Esophagus squamous epithelium (tissue), 5 donors: ENCODE results near the gene VWA3A. TPM values are rescaled to one million over a fixed set of nuclear protein-coding genes. Genes with fewer than 3 reads are reported as not detected.

ENCODE experiments used
- DNase-seq: peaks from one replicate; lab custom pipeline; 2025; lab: John Stamatoyannopoulos, UW
- H3K27ac ChIP-seq, 4 donors: fragments of 200-600 bp; sonication (generic); one replicate each; pipeline ENCODE4 v1.5.1; 2016 to 2019; ENCODE audit warnings: mild to moderate bottlenecking in 1 of 4
- H3K27me3 ChIP-seq, 4 donors: fragments of 200-600 bp; sonication (generic); 1 replicate in 3 of 4; 2 replicates in 1 of 4; pipeline versions ENCODE4 v1.5.1 to v1.6.0; 2017 to 2021; ENCODE audit warnings: antibody characterized with exemption in 1 of 4
- H3K36me3 ChIP-seq, 3 donors: fragments of 200-600 bp; sonication (generic); one replicate each; pipeline ENCODE4 v1.5.1; 2016 to 2019
- H3K4me1 ChIP-seq, 3 donors: fragments of 200-600 bp; sonication (generic); one replicate each; pipeline ENCODE4 v1.5.1; 2017 to 2019
- H3K4me3 ChIP-seq, 4 donors: fragments of 200-600 bp; sonication (generic); 1 replicate in 3 of 4; 2 replicates in 1 of 4; pipeline ENCODE4 v1.5.1; 2016 to 2019; ENCODE audit warnings: mild to moderate bottlenecking in 2 of 4, moderate library complexity in 1 of 4
- H3K9me3 ChIP-seq, 3 donors: fragments of 200-600 bp; sonication (generic); one replicate each; pipeline ENCODE4 v1.5.1; 2016 to 2019
- POLR2A ChIP-seq, 4 donors: fragments of 450-650 bp; IDR thresholded peaks; one replicate each; pipeline ENCODE4 v1.6.1; 2017; ENCODE audit warnings: antibody characterized with exemption in 4 of 4, mild to moderate bottlenecking in 4 of 4, moderate library complexity in 3 of 4
- WGBS, 2 donors: methylation state at CpG; one replicate each; pipeline ENCODE4 v1.1.5; 2018; 5-methylcytosine and 5-hydroxymethylcytosine counted together
- intact Hi-C: fragments of 100-400 bp; cut with DNase I; formaldehyde crosslinking; loops from one replicate; pipeline ENCODE4 v1.15.0; 2022
- total RNA-seq, 4 donors: library from RNA; depleted of rRNA; stranded (reverse); fragments of >200 nt; gene quantifications; one replicate each; pipeline ENCODE4 v1.1.0, GENCODE V29; 2016
- TF ChIP-seq, protein P1 (sequence below), 6 experiments: fragments of 450-650 bp in 4 of 6; fragments of 200-600 bp in 2 of 6; sonication (generic) in 2 of 6; IDR thresholded peaks; one replicate each; pipeline ENCODE4 v1.5.1; 2016 to 2019; ENCODE audit warnings: antibody characterized with exemption in 6 of 6, mild to moderate bottlenecking in 4 of 6, moderate library complexity in 4 of 6
- donor health status: DM: yes; HTN: yes; CAD: no.

The VWA3A gene
- total RNA-seq, 4 donors from 2014 or later, result not detected

DNA sequence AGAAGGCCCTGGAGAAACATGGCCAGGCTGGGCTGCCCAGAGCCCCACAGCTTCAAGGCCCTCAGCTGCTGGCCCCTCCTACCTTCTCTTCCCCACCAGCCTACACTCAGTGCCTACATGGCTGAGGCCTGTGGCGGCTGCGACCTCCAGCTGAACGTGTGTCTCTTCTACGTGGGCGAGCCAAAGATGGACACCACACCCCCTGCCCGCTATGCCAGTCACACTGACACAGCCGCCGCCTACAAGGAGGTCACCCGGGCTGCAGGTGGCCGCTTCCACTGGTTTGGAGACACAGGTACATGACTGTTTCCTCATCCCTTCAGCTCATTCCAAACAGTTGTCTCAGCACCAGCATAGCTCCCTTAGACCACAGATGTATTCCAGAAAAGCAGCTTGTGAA lies 40.5 kb downstream of the VWA3A start:
- H3K27me3 ChIP-seq, result peaks cover 0 to 13% (median 0%) of the 10 kb centered on the region in 4 donors
- DNase-seq, result no peak
- H3K27ac ChIP-seq, result no peak overlapping the region
- intact Hi-C loops, result no loop called here
- TF ChIP-seq, protein P1, sequence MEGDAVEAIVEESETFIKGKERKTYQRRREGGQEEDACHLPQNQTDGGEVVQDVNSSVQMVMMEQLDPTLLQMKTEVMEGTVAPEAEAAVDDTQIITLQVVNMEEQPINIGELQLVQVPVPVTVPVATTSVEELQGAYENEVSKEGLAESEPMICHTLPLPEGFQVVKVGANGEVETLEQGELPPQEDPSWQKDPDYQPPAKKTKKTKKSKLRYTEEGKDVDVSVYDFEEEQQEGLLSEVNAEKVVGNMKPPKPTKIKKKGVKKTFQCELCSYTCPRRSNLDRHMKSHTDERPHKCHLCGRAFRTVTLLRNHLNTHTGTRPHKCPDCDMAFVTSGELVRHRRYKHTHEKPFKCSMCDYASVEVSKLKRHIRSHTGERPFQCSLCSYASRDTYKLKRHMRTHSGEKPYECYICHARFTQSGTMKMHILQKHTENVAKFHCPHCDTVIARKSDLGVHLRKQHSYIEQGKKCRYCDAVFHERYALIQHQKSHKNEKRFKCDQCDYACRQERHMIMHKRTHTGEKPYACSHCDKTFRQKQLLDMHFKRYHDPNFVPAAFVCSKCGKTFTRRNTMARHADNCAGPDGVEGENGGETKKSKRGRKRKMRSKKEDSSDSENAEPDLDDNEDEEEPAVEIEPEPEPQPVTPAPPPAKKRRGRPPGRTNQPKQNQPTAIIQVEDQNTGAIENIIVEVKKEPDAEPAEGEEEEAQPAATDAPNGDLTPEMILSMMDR (IDR thresholded peaks at IDR 0.05), result no peak
- no peak for TF ChIP-seq POLR2A (IDR thresholded peaks at IDR 0.05)
- 89 to 94% methylated on average over 10 of the region's 10 CpGs for WGBS, 2 donors
- H3K4me1 ChIP-seq, result no peaks in the 10 kb centered on the region
- H3K4me3 ChIP-seq, result no peak overlapping the region
- no peaks in the 10 kb centered on the region for H3K9me3 ChIP-seq
- no peaks in the 10 kb centered on the region for H3K36me3 ChIP-seq

DNA sequence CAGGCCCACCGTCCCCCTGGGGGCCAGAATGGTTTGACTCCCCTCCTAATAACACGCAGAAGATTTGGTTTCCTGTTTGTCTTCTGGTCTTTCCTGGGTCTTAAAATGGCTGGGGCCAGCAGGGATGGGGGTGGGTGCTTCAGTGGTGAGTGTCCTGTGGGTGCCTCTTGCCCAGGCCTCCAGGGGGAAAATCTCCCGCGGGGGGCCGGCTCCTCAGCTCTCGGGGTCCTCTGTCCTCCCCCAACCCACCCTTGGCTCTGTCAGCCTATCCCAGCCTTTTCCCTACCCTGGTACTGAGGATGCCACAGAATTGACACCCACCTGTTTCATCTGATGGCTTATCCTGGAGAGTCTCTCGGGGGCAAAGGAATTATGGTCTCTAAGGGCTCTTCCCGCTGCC lies 46.1 kb downstream of the VWA3A start:
- Histone ChIP-seq H3K4me1 (no peaks in the 10 kb centered on the region), H3K27ac (no peak overlapping the region), H3K27me3 (peaks cover 0 to 30% (median 0%) of the 10 kb centered on the region in 4 donors), H3K36me3 (no peaks in the 10 kb centered on the region), H3K4me3 (no peak overlapping the region), H3K9me3 (no peaks in the 10 kb centered on the region)
- 55 to 74% methylated on average over 2 to 3 of the region's 8 CpGs for WGBS, 2 donors
- intact Hi-C loops, result no loop called here
- DNase-seq, result no peak
- no peak for TF ChIP-seq POLR2A (IDR thresholded peaks at IDR 0.05)
- TF ChIP-seq, protein P1 (IDR thresholded peaks at IDR 0.05), result no peak

DNA sequence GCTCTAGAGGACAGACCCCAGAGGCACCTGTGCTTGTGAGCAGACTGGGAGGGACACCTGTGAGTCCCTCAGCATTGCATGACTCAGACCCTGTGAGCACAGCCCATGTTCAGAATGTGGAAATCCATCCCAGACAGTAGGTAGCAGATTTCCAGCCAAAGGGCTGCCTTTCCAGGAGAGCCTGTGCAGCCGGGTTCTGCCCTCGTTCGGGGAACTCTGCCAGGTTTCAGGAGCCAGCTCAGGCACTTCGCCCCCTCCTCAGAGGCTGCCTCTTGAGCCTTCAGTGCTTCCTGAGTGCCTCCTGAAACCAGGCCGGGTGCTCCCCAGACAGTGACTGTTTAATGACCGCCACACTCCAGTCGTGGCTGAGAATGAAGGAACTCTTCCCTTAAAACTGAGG lies 46.7 kb downstream of the VWA3A start:
- Histone ChIP-seq H3K36me3 (no peaks in the 10 kb centered on the region), H3K27ac (no peak overlapping the region), H3K9me3 (no peaks in the 10 kb centered on the region), H3K27me3 (peaks cover 0 to 30% (median 0%) of the 10 kb centered on the region in 4 donors), H3K4me1 (no peaks in the 10 kb centered on the region), H3K4me3 (no peak overlapping the region)
- intact Hi-C loops, result no loop called here
- TF ChIP-seq, protein P1 (IDR thresholded peaks at IDR 0.05), result no peak
- TF ChIP-seq POLR2A (IDR thresholded peaks at IDR 0.05), result no peak
- 42% methylated on average over 5 of the region's 7 CpGs; no CpG with 5 or more reads in 1 of the 2 donors for WGBS, 2 donors
- no peak for DNase-seq

DNA sequence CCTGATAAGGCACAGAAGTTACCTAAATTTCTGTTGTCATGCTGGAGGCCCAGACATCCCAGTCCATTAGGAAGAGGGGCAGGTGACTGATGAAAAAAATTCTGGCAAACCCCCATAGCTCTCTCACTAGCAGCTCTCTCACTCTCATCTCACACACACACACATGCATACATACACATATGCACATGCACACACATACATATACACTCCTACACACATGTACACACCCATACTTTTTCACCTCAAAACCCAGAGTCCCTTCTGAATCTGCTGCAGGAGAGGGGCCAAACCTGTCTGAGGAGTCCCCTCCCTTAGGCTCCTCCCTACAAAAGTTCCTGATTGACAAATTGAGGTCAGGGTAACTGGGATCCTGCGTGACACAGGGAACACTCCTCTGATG lies 47.4 kb downstream of the VWA3A start:
- H3K4me1 ChIP-seq, result no peaks in the 10 kb centered on the region
- no peaks in the 10 kb centered on the region for H3K9me3 ChIP-seq
- H3K36me3 ChIP-seq, result no peaks in the 10 kb centered on the region
- intact Hi-C loops, result no loop called here
- no peak overlapping the region for H3K4me3 ChIP-seq
- WGBS, 2 donors, result 50 to 67% methylated on average over 1 of the region's 1 CpG
- no peak overlapping the region for H3K27ac ChIP-seq
- TF ChIP-seq, protein P1 (IDR thresholded peaks at IDR 0.05), result no peak
- TF ChIP-seq POLR2A (IDR thresholded peaks at IDR 0.05), result no peak
- H3K27me3 ChIP-seq, result peaks cover 0 to 30% (median 0%) of the 10 kb centered on the region in 4 donors
- DNase-seq, result no peak

DNA sequence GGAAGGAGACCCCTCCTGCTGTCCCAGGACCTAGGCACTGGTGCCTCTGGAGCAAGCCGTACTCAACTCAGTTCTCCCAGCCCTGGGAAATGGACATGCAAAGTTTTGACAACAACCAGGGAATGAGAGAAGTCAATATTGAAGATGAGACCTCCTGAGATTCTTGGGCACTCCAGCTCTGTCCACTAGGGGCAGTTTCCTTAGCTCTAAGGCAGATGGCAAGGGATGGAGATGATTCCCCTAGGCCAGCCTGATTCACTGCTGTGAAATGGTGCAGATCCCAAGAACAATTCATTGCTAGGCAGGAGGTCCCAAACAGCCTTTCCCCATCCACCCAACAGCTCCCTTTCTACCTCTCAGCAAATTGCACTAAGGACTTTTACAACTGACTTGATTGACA lies 49.4 kb downstream of the VWA3A start:
- H3K27me3 ChIP-seq, result peaks cover 0 to 24% (median 0%) of the 10 kb centered on the region in 4 donors
- no peak overlapping the region for H3K4me3 ChIP-seq
- no peaks in the 10 kb centered on the region for H3K4me1 ChIP-seq
- no peak for DNase-seq
- no peak overlapping the region for H3K27ac ChIP-seq
- no peaks in the 10 kb centered on the region for H3K9me3 ChIP-seq
- intact Hi-C loops, result no loop called here
- no peaks in the 10 kb centered on the region for H3K36me3 ChIP-seq
- TF ChIP-seq, protein P1 (IDR thresholded peaks at IDR 0.05), result peak in 1 of 6 experiments; percentile 12
- no peak for TF ChIP-seq POLR2A (IDR thresholded peaks at IDR 0.05)
- WGBS, 2 donors, result 60 to 67% methylated on average over 1 of the region's 1 CpG
